GM18907 (cell line): ENCODE data around the gene PITX3.

Experiments
- ATAC-seq: cut with Tn5 transposase; IDR thresholded peaks from one replicate; pipeline ENCODE4 v1.9.1; 2021; ENCODE audit warnings: mild to moderate bottlenecking, moderate library complexity; ENCODE audit not compliant: unreplicated experiment

PITX3 gene

DNA sequence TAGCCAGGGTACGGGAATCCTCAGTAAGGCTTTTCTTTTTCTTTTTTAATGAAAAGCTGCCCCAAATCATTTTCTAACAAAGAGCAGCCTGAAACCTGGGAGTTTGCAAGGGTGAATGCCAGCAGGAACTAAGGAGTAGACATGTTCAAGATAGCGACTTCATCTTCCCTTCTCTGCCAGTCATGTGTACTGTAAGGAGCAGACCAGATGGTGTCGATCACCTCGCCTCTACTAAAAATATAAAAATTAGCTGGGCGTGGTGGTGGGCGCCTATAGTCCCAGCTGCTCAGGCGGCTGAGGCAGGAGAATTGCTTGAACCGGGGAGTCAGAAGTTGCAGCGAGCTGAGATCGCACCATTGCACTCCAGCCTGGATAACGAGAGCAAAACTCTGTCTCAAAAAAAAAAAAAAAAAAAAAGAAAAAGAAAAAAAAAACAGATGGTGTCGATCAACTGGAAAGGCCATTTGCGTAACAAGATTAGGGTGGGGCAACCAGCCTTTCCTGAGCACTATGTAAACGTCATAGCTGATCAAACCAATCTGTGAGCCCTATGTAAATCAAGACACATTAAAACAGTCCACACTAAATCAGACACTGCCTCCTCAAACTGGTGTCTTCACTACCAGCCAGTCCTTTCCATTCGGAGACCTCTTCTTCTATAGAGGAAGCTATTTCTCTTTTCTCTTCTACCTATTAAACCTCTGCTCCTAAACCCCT lies 55.3 kb downstream of the PITX3 start:
- no peak for ATAC-seq

DNA sequence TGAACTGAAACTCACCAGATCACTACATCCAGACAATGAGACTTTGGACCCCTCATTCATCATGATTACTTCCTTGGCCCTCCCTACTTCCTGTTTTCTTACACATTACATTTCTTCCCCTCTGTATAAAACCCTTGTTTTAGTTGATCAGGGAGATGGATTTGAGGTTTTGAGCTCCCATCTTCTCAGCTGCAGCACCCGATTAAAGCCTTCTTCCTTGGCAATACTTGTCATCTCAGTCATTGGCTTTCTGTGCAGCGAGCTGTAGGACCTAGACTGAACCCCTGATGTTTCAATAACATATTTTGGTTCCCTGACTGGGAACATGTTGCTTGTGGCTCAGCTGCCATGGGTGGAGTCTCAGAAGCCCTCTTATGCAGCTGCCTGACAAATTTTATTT lies 56.0 kb downstream of the PITX3 start:
- ATAC-seq: no peak

DNA sequence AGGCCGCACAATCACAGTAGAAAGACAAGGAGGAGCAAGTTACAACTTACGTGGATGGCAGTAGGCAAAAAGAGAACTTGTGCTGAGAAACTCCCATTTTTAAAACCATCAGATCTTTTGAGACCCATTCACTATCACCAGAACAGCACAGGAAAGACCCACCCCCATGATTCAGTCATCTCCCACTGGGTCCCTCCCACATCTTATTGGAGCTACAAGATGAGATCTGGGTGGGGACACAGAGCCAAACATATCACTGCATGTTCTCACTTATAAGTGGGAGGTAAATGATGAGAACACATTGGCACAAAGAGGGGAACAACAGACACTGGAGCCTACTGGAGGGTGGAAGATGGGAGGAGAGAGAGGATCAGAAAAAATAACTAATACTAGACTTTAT lies 56.7 kb downstream of the PITX3 start:
- ATAC-seq: no peak
